Neural progenitor cell (in vitro differentiated cells): Measurements from ENCODE around the gene MVK. TPM values are rescaled to one million over a fixed set of nuclear protein-coding genes. Genes with fewer than 3 reads are reported as not detected.

Source experiments
- DNase-seq: peaks from one replicate; pipeline ENCODE4 v3.0.0-alpha.2; 2016; ENCODE audit warnings: low spot score
- H2AFZ ChIP-seq: fragments of 200-600 bp; sonication (generic); replicated peaks from 2 replicates; pipeline ENCODE4 v1.6.1; 2016; ENCODE audit warnings: antibody characterized with exemption
- H3F3A ChIP-seq: fragments of 200-600 bp; sonication (generic); 2 replicates; pipeline ENCODE4 v1.6.1; 2016; ENCODE audit warnings: antibody characterized with exemption, low read depth
- H3K27ac ChIP-seq: fragments of 200-600 bp; sonication (generic); 2 replicates; pipeline ENCODE4 v1.5.1; 2016; ENCODE audit warnings: mild to moderate bottlenecking
- H3K27me3 ChIP-seq: fragments of 200-600 bp; sonication (generic); 2 replicates; pipeline ENCODE4 v1.6.1; 2016; ENCODE audit warnings: mild to moderate bottlenecking, moderate library complexity
- H3K36me3 ChIP-seq: fragments of 200-600 bp; sonication (generic); 2 replicates; pipeline ENCODE4 v1.5.1; 2016
- H3K4me1 ChIP-seq: fragments of 200-600 bp; sonication (generic); 2 replicates; pipeline ENCODE4 v1.6.1; 2016; ENCODE audit warnings: mixed run types
- H3K4me2 ChIP-seq: fragments of 200-600 bp; sonication (generic); 2 replicates; pipeline ENCODE4 v1.6.1; 2016
- H3K4me3 ChIP-seq: fragments of 200-600 bp; sonication (generic); 2 replicates; pipeline ENCODE4 v1.5.1; 2016
- H3K79me2 ChIP-seq: fragments of 200-600 bp; sonication (generic); 2 replicates; pipeline ENCODE4 v1.6.1; 2016; ENCODE audit warnings: low read depth
- H3K9ac ChIP-seq: fragments of 200-600 bp; sonication (generic); 2 replicates; pipeline ENCODE4 v1.6.1; 2016
- H3K9me3 ChIP-seq: fragments of 200-600 bp; sonication (generic); 2 replicates; pipeline ENCODE4 v1.5.1; 2016; ENCODE audit warnings: low read depth
- H4K20me1 ChIP-seq: fragments of 200-600 bp; sonication (generic); 2 replicates; pipeline ENCODE4 v1.6.1; 2016; ENCODE audit warnings: low read depth
- H3K27ac Mint-ChIP-seq: 3 replicates; pipeline ENCODE4 v1.8.0; 2021; ENCODE audit warnings: mixed read lengths
- H3K27me3 Mint-ChIP-seq: 2 replicates; pipeline ENCODE4 v1.8.0; 2022; ENCODE audit warnings: low read depth, mild to moderate bottlenecking, inconsistent platforms, moderate library complexity, mixed read lengths; ENCODE audit not compliant: insufficient read depth
- H3K36me3 Mint-ChIP-seq: 3 replicates; pipeline ENCODE4 v1.8.0; 2021; ENCODE audit warnings: mixed read lengths
- H3K4me1 Mint-ChIP-seq: 3 replicates; pipeline ENCODE4 v1.8.0; 2021; ENCODE audit warnings: mixed read lengths
- H3K4me3 Mint-ChIP-seq: 3 replicates; pipeline ENCODE4 v1.8.0; 2021; ENCODE audit warnings: mild to moderate bottlenecking, moderate library complexity, mixed read lengths
- H3K9me3 Mint-ChIP-seq: 3 replicates; pipeline ENCODE4 v1.8.0; 2020; ENCODE audit warnings: mixed read lengths
- EZH2 ChIP-seq: fragments of 200-600 bp; sonication (generic); IDR thresholded peaks from 2 replicates; pipeline ENCODE4 v1.6.1; 2017; ENCODE audit warnings: antibody characterized with exemption, mild to moderate bottlenecking, moderate library complexity
- EZH2phosphoT487 ChIP-seq: fragments of 200-600 bp; sonication (generic); IDR thresholded peaks from 2 replicates; pipeline ENCODE4 v1.6.1; 2017; ENCODE audit warnings: antibody characterized with exemption
- total RNA-seq: library from RNA; depleted of rRNA; stranded (reverse); fragments of >200 nt; gene quantifications from 2 replicates; pipeline ENCODE4 v1.2.3, GENCODE V29; 2015; ENCODE audit warnings: low replicate concordance
- TF ChIP-seq, protein P1 (sequence below): fragments of 200-600 bp; sonication (generic); IDR thresholded peaks from 2 replicates; pipeline ENCODE4 v1.5.1; 2017; ENCODE audit warnings: antibody characterized with exemption, mild to moderate bottlenecking

Gene MVK
- total RNA-seq, 1 donor from 2014 or later, result 8.3 TPM

DNA sequence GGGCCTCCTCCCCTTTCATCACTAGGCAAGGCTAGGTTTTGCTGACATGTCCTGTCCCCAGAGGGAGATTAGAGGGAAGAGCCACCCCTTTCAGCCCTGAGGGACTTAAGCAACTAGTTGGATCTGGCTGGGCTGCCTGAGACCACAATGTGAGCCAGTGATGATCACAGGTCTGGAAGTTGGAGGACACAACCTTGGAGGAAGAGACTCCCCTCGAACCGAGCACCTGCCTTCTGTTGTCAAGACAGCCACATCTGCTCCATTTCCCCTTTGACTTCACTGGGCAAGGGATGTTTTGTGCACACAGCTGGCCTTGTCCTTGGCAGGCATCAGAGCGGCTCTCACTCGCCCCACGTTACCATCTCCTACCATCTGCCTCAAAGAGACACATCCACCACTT is 31.4 kb downstream of the MVK start:
- Mint-ChIP-seq H3K27me3 (peaks cover 26% of the 10 kb centered on the region), H3K4me3 (no peak overlapping the region), H3K4me1 (peaks cover 51% of the 10 kb centered on the region), H3K27ac (peak overlapping the region; percentile 17), H3K36me3 (no peaks in the 10 kb centered on the region), H3K9me3 (no peaks in the 10 kb centered on the region)
- no peaks in the 10 kb centered on the region for H3K79me2 ChIP-seq
- no peaks in the 10 kb centered on the region for H3K36me3 ChIP-seq
- no peak overlapping the region for H3K9ac ChIP-seq
- peaks cover 56% of the 10 kb centered on the region for H3F3A ChIP-seq
- no peaks in the 10 kb centered on the region for H4K20me1 ChIP-seq
- no peak overlapping the region for H3K27ac ChIP-seq
- H3K4me2 ChIP-seq, result peak overlapping the region; percentile 79
- no peaks in the 10 kb centered on the region for H3K27me3 ChIP-seq
- no peaks in the 10 kb centered on the region for H3K9me3 ChIP-seq
- H2AFZ ChIP-seq, result no peak overlapping the region
- H3K4me3 ChIP-seq, result no peak overlapping the region
- H3K4me1 ChIP-seq, result peaks cover 56% of the 10 kb centered on the region
- peak; percentile 68 for DNase-seq
- TF ChIP-seq, protein P1, sequence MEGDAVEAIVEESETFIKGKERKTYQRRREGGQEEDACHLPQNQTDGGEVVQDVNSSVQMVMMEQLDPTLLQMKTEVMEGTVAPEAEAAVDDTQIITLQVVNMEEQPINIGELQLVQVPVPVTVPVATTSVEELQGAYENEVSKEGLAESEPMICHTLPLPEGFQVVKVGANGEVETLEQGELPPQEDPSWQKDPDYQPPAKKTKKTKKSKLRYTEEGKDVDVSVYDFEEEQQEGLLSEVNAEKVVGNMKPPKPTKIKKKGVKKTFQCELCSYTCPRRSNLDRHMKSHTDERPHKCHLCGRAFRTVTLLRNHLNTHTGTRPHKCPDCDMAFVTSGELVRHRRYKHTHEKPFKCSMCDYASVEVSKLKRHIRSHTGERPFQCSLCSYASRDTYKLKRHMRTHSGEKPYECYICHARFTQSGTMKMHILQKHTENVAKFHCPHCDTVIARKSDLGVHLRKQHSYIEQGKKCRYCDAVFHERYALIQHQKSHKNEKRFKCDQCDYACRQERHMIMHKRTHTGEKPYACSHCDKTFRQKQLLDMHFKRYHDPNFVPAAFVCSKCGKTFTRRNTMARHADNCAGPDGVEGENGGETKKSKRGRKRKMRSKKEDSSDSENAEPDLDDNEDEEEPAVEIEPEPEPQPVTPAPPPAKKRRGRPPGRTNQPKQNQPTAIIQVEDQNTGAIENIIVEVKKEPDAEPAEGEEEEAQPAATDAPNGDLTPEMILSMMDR, result no peak
- TF ChIP-seq EZH2, result no peak
- no peak for TF ChIP-seq EZH2phosphoT487

GRCh38 chr12:109605599-109606228 is 32.1 kb downstream of the MVK start:
- H3K4me3 Mint-ChIP-seq, result no peak overlapping the region
- H3K9me3 ChIP-seq, result no peaks in the 10 kb centered on the region
- H3K79me2 ChIP-seq, result no peaks in the 10 kb centered on the region
- peaks cover 56% of the 10 kb centered on the region for H3K4me1 ChIP-seq
- peaks cover 51% of the 10 kb centered on the region for H3K4me1 Mint-ChIP-seq
- no peak overlapping the region for H3K9ac ChIP-seq
- H3K4me3 ChIP-seq, result peak overlapping the region; percentile 4
- H2AFZ ChIP-seq, result no peak overlapping the region
- peak; percentile 56 for DNase-seq
- TF ChIP-seq EZH2 (no peak), EZH2phosphoT487 (no peak)
- TF ChIP-seq, protein P1, result no peak
- H3K27me3 Mint-ChIP-seq, result peaks cover 28% of the 10 kb centered on the region
- H3K27ac ChIP-seq, result peak overlapping the region; percentile 96
- peak overlapping the region; percentile 17 for H3K27ac Mint-ChIP-seq
- H3K36me3 ChIP-seq, result no peaks in the 10 kb centered on the region
- no peaks in the 10 kb centered on the region for H3K9me3 Mint-ChIP-seq
- no peaks in the 10 kb centered on the region for H4K20me1 ChIP-seq
- H3F3A ChIP-seq, result peaks cover 56% of the 10 kb centered on the region
- peak overlapping the region; percentile 79 for H3K4me2 ChIP-seq
- H3K27me3 ChIP-seq, result no peaks in the 10 kb centered on the region
- H3K36me3 Mint-ChIP-seq, result no peaks in the 10 kb centered on the region

DNA sequence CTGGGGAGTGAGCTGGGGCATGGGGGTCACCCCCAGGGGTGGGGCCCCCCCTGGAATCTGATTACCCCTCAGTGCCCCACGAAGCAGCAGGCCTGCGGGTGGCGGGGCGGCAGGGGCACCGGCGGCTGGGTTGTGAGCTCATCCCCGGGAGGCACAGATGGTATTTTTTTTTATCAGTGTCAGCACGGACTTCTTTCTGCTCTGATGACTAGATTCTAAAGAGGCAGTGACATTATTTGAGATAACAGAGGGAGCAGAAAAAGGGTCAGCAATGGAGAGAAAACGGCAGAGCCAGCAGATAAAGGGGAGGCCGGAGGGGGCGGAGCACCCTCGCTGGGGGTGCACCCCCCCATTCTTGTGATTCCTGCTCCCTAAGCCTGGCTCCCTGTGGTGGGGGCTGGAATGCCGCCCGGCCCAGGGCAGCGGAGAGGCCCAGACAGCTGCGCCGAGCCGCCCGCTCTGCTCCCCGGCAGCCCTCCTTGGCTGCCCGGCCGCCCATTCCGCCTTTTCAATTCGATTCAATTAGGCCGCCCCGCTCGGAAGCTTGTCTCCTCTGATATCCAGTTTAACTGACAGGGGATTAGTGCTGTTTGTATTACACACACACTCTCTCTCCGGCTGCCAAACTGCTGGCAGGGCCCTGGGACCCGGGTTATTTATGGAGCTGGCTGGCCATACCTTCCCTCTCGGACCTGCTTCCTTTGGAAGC is 32.9 kb downstream of the MVK start:
- H3K4me1 ChIP-seq, result peaks cover 56% of the 10 kb centered on the region
- no peaks in the 10 kb centered on the region for H4K20me1 ChIP-seq
- H3F3A ChIP-seq, result peaks cover 56% of the 10 kb centered on the region
- peak; percentile 98 for DNase-seq
- no peaks in the 10 kb centered on the region for H3K9me3 ChIP-seq
- peak overlapping the region; percentile 29 for H3K4me3 ChIP-seq
- H3K9me3 Mint-ChIP-seq, result no peaks in the 10 kb centered on the region
- peaks cover 29% of the 10 kb centered on the region for H3K27me3 Mint-ChIP-seq
- H3K9ac ChIP-seq, result no peak overlapping the region
- H3K4me1 Mint-ChIP-seq, result peaks cover 50% of the 10 kb centered on the region
- H3K4me2 ChIP-seq, result peak overlapping the region; percentile 79
- no peak overlapping the region for H3K27ac Mint-ChIP-seq
- H2AFZ ChIP-seq, result no peak overlapping the region
- H3K27ac ChIP-seq, result peak overlapping the region; percentile 96
- H3K4me3 Mint-ChIP-seq, result peak overlapping the region; percentile 78
- no peaks in the 10 kb centered on the region for H3K36me3 ChIP-seq
- H3K27me3 ChIP-seq, result no peaks in the 10 kb centered on the region
- H3K36me3 Mint-ChIP-seq, result no peaks in the 10 kb centered on the region
- H3K79me2 ChIP-seq, result no peaks in the 10 kb centered on the region
- peak; percentile 36 for TF ChIP-seq EZH2phosphoT487
- TF ChIP-seq EZH2, result no peak
- TF ChIP-seq, protein P1, result no peak
